Measurements from ENCODE around the gene DSCAM. TPM values are rescaled to one million over a fixed set of nuclear protein-coding genes. Genes with fewer than 3 reads are reported as not detected.

The DSCAM gene
- total RNA-seq, 4 donors from 2014 or later = under 0.01 to 0.44 TPM; not detected in 2

GRCh38 chr21:40853956-40854688 is 7.2 kb upstream of the DSCAM start:
- Histone ChIP-seq H3K4me3 (no peak overlapping the region), H3K36me3 (no peaks in the 10 kb centered on the region), H3K4me1 (no peaks in the 10 kb centered on the region), H3K9me3 (no peaks in the 10 kb centered on the region), H3K27ac (no peak overlapping the region), H3K27me3 (no peaks in the 10 kb centered on the region)
- WGBS, 2 donors = 57 to 62% methylated on average over 21 to 24 of the region's 24 CpGs
- DNase-seq (ENCODE audit: low spot score in 2 of 2) = no peak
- TF ChIP-seq EP300 (IDR thresholded peaks at IDR 0.05) (no peak), POLR2A (IDR thresholded peaks at IDR 0.05) (no peak)
- TF ChIP-seq, protein P1, sequence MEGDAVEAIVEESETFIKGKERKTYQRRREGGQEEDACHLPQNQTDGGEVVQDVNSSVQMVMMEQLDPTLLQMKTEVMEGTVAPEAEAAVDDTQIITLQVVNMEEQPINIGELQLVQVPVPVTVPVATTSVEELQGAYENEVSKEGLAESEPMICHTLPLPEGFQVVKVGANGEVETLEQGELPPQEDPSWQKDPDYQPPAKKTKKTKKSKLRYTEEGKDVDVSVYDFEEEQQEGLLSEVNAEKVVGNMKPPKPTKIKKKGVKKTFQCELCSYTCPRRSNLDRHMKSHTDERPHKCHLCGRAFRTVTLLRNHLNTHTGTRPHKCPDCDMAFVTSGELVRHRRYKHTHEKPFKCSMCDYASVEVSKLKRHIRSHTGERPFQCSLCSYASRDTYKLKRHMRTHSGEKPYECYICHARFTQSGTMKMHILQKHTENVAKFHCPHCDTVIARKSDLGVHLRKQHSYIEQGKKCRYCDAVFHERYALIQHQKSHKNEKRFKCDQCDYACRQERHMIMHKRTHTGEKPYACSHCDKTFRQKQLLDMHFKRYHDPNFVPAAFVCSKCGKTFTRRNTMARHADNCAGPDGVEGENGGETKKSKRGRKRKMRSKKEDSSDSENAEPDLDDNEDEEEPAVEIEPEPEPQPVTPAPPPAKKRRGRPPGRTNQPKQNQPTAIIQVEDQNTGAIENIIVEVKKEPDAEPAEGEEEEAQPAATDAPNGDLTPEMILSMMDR (IDR thresholded peaks at IDR 0.05) = no peak

- TF ChIP-seq, protein P1 (IDR thresholded peaks at IDR 0.05) = no peak
- TF ChIP-seq EP300 (IDR thresholded peaks at IDR 0.05) (no peak), POLR2A (IDR thresholded peaks at IDR 0.05) (no peak)
- no peaks in the 10 kb centered on the region for H3K9me3 ChIP-seq
- H3K27ac ChIP-seq = no peak overlapping the region
- H3K27me3 ChIP-seq = no peaks in the 10 kb centered on the region
- no peaks in the 10 kb centered on the region for H3K36me3 ChIP-seq
- WGBS, 2 donors = 84 to 87% methylated on average over 5 of the region's 5 CpGs
- no peak for DNase-seq (ENCODE audit: low spot score in 2 of 2)
- H3K4me1 ChIP-seq = no peaks in the 10 kb centered on the region
- no peak overlapping the region for H3K4me3 ChIP-seq
Measured at GRCh38 chr21:40852563-40852962, 5.6 kb upstream of the DSCAM start.

- WGBS, 2 donors = 91 to 98% methylated on average over 2 of the region's 2 CpGs
- H3K27ac ChIP-seq = no peak overlapping the region
- no peaks in the 10 kb centered on the region for H3K36me3 ChIP-seq
- no peak for DNase-seq (ENCODE audit: low spot score in 2 of 2)
- H3K4me3 ChIP-seq = no peak overlapping the region
- H3K4me1 ChIP-seq = peaks cover 0 to 3% (median 0%) of the 10 kb centered on the region in 4 donors
- H3K9me3 ChIP-seq = no peaks in the 10 kb centered on the region
- H3K27me3 ChIP-seq = peaks cover 0 to 6% of the 10 kb centered on the region in 2 donors
- no peak for TF ChIP-seq EP300 (IDR thresholded peaks at IDR 0.05)
- TF ChIP-seq POLR2A (IDR thresholded peaks at IDR 0.05) = no peak
- TF ChIP-seq, protein P1 (IDR thresholded peaks at IDR 0.05) = no peak
Measured at GRCh38 chr21:40851749-40852148, 4.8 kb upstream of the DSCAM start.

- H3K27me3 ChIP-seq = peaks cover 0 to 15% of the 10 kb centered on the region in 2 donors
- no peak overlapping the region for H3K4me3 ChIP-seq
- no peaks in the 10 kb centered on the region for H3K9me3 ChIP-seq
- TF ChIP-seq POLR2A (IDR thresholded peaks at IDR 0.05) (no peak), EP300 (IDR thresholded peaks at IDR 0.05) (no peak)
- TF ChIP-seq, protein P1 (IDR thresholded peaks at IDR 0.05) = no peak
- no peak overlapping the region for H3K27ac ChIP-seq
- no peak for DNase-seq (ENCODE audit: low spot score in 2 of 2)
- H3K4me1 ChIP-seq = peaks cover 0 to 8% (median 0%) of the 10 kb centered on the region in 4 donors
- 77 to 100% methylated on average over 1 of the region's 1 CpG for WGBS, 2 donors
- no peaks in the 10 kb centered on the region for H3K36me3 ChIP-seq
Measured at GRCh38 chr21:40850071-40850470, 3.1 kb upstream of the DSCAM start.

DNA sequence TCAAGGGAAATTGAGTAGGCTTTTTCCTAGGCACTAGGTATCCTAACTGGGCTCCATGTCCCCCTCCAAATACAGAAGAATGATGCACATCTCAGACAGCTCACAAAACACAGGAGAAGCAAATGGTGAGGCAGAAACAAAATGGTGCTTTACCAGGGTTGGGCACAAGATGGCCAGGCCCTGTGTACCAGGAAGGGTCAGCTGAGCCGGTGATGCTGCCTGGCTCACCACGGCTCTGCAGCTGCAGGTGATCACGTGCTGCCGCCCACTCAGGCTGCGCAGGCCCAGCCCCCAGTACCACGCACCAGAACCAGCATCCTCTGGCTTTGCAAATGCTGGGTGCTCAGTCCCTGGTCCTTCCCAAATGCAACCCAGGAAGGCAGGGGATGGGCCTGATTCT is 993 bp upstream of the DSCAM start:
- H3K36me3 ChIP-seq = no peaks in the 10 kb centered on the region
- H3K4me1 ChIP-seq = peaks cover 0 to 8% (median 0%) of the 10 kb centered on the region in 4 donors
- DNase-seq (ENCODE audit: low spot score in 2 of 2) = no peak
- H3K4me3 ChIP-seq = no peak overlapping the region
- WGBS, 2 donors = 57 to 95% methylated on average over 1 to 6 of the region's 6 CpGs
- no peak for TF ChIP-seq POLR2A (IDR thresholded peaks at IDR 0.05)
- TF ChIP-seq, protein P1 (IDR thresholded peaks at IDR 0.05) = no peak
- TF ChIP-seq EP300 (IDR thresholded peaks at IDR 0.05) = no peak
- no peaks in the 10 kb centered on the region for H3K9me3 ChIP-seq
- peaks cover 0 to 15% of the 10 kb centered on the region in 2 donors for H3K27me3 ChIP-seq
- no peak overlapping the region for H3K27ac ChIP-seq
